ENCODE results near the gene CA5A. TPM values are rescaled to one million over a fixed set of nuclear protein-coding genes. Genes with fewer than 3 reads are reported as not detected.
"Not testable (repeated sequence)": the region's sequence is repeated elsewhere in the genome, so short reads cannot be mapped to it uniquely, and the experiment has no call there.

CA5A gene
- total RNA-seq, 1 experiment from 2014 or later = not detected

DNA sequence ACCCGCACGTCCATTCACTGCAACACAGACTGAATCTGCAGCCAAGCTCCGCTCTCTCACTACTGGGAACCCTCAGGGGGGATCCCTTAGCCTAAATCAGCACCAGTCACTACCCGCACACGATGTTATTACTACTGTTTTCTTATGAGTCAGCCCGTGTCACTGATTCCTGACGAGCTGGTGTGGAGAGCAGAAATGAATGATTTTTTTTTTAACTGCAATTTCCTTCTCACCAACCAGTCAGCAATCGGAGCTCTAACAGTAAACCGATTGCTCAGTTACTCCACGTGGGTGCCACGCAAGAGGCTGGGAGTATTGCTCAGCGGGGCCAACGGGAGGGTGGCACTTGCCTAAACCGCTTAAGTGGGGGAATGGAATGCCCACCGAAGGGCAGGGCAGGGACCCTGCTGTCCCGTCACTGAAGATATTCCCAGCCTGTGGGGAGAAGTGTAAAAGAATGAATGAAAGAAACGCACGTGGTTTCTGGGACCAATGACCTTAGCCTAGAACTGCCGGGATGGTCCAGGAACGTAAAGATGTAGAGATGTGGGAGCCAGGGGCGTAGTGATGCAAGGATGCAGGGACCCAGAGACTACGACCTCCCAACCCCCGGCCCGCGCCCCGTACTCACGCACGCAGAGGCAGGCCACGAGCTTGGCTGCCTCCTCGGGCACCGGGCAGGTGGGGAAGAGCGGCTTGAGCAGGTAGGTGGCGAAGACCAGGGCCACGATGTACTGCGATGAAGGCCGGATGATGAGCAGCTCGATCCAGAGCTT lies 67.9 kb downstream of the CA5A start:
- intact Hi-C loops (cut with micrococcal nuclease); H3K9me3 Mint-ChIP-seq (ENCODE audit: unreplicated experiment); H3K27me3 Mint-ChIP-seq (ENCODE audit: insufficient read depth, unreplicated experiment): not testable (repeated sequence)
- TSS peak; percentile 54 for BruUV-seq (replicated peaks)
- ChIA-PET CTCF (interaction anchor here (0.6 to 9.2 kb wide), 7 partner anchors 19 to 233 kb away, joined by 3 to 205 read pairs (median 3); no protein-coding TSS in a partner anchor), POLR2A (interaction anchor here (0.8 to 11.0 kb wide), 12 partner anchors 13 to 104 kb away, joined by 3 to 220 read pairs (median 7); partner anchors contain the start of genes BANP and KLHDC4)
- Mint-ChIP-seq H3K4me3 (ENCODE audit: unreplicated experiment) (peak overlapping the region; percentile 96), H3K36me3 (ENCODE audit: insufficient read depth, unreplicated experiment) (peaks cover 51% of the 10 kb centered on the region), H3K4me1 (ENCODE audit: insufficient read depth, unreplicated experiment) (peaks cover 20% of the 10 kb centered on the region), H3K27ac (ENCODE audit: low read depth, unreplicated experiment) (peak overlapping the region; percentile 68)
- peak; percentile 73 for DNase-seq (ENCODE audit: unreplicated experiment)

DNA sequence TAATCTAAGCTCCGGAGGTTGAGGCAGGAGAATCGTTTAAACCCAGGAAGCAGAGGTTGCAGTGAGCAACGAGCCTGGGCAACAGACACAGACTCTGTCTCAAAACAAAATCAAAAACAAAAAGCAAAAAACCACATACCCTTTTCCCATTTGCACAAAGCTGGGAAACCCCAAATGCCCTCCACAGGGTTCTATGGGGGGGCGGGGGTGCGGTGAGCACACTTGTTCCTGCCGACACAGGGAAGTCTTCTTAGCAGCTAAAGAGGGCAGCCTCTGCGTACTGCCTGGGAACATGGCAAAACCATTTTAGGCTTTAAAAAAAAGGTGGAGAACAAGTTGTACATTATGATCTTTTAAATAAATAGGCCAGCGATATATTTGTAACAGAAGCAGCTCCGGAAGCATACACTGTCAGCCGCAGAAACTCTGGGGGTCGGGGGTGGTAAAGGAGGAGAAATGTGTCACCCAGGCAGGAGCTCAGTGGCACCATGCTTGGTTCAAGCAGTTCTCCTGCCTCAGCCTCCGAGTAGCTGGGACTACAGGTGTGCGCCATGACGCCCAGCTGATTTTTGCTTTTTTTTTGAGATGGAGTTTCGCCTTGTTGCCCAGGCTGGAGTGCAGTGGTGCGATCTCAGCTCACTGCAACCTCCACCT lies 70.3 kb downstream of the CA5A start:
- Mint-ChIP-seq H3K36me3 (ENCODE audit: insufficient read depth, unreplicated experiment) (peaks cover 65% of the 10 kb centered on the region), H3K4me1 (ENCODE audit: insufficient read depth, unreplicated experiment) (peaks cover 21% of the 10 kb centered on the region), H3K27ac (ENCODE audit: low read depth, unreplicated experiment) (peak overlapping the region; percentile 68), H3K4me3 (ENCODE audit: unreplicated experiment) (peak overlapping the region; percentile 96)
- peak; percentile 35 for DNase-seq (ENCODE audit: unreplicated experiment)
- intact Hi-C loops (cut with micrococcal nuclease) = loop anchor here (1.0 kb wide), 1 partner anchor 87 kb away; no protein-coding TSS in a partner anchor
- BruUV-seq (replicated peaks); H3K27me3 Mint-ChIP-seq (ENCODE audit: insufficient read depth, unreplicated experiment); H3K9me3 Mint-ChIP-seq (ENCODE audit: unreplicated experiment): not testable (repeated sequence)
- ChIA-PET POLR2A (interaction anchor here (0.6 to 11.0 kb wide), 9 partner anchors 10 to 478 kb away, joined by 3 to 220 read pairs (median 32); partner anchors contain the start of gene KLHDC4), CTCF (interaction anchor here (0.6 to 9.2 kb wide), 10 partner anchors 9 to 102 kb away, joined by 3 to 205 read pairs (median 6); no protein-coding TSS in a partner anchor)

DNA sequence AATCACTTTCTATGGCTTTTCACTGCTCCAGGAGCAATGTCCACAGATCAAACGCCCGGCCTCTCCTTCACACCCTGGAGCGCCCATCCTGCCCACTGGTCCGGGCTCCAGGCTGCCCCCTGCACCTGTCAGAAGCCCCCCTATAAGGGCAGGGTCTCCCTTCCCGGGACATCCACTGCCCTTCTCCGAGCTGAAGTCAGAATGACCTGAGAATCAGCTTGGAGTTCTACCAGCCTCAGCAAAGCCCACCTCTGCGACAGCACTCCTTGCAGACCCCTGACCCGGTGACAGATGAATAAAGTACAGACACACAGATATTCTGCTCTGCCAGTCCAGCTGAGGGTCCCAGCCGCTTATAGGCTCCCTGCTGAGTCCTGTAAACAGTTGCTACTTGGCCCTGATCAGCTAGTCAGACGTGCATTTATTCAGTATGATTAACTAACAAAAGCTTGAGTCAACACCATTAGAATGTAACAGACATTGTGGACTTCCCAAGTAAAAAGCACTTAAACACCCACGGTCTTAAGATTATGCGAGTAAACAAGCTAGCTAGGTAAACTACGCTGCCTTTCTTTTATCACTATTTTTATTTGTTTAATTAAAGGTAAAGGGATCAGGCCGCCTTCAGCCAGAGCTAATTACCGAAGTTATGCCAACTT lies 71.9 kb downstream of the CA5A start:
- H3K27me3 Mint-ChIP-seq (ENCODE audit: insufficient read depth, unreplicated experiment) = no peaks in the 10 kb centered on the region
- no TSS peak for BruUV-seq (replicated peaks)
- ChIA-PET CTCF (interaction anchor here (0.6 to 9.2 kb wide), 7 partner anchors 11 to 104 kb away, joined by 3 to 205 read pairs (median 6); no protein-coding TSS in a partner anchor), POLR2A (interaction anchor here (0.6 to 11.0 kb wide), 8 partner anchors 9 to 102 kb away, joined by 4 to 220 read pairs (median 18); no protein-coding TSS in a partner anchor)
- no peaks in the 10 kb centered on the region for H3K9me3 Mint-ChIP-seq (ENCODE audit: unreplicated experiment)
- H3K36me3 Mint-ChIP-seq (ENCODE audit: insufficient read depth, unreplicated experiment) = peaks cover 79% of the 10 kb centered on the region
- intact Hi-C loops (cut with micrococcal nuclease) = no loop called here
- H3K27ac Mint-ChIP-seq (ENCODE audit: low read depth, unreplicated experiment) = peak overlapping the region; percentile 68
- H3K4me3 Mint-ChIP-seq (ENCODE audit: unreplicated experiment) = peak overlapping the region; percentile 96
- DNase-seq (ENCODE audit: unreplicated experiment) = peak; percentile 28
- H3K4me1 Mint-ChIP-seq (ENCODE audit: insufficient read depth, unreplicated experiment) = peaks cover 30% of the 10 kb centered on the region
- TF ChIP-seq, protein P1, sequence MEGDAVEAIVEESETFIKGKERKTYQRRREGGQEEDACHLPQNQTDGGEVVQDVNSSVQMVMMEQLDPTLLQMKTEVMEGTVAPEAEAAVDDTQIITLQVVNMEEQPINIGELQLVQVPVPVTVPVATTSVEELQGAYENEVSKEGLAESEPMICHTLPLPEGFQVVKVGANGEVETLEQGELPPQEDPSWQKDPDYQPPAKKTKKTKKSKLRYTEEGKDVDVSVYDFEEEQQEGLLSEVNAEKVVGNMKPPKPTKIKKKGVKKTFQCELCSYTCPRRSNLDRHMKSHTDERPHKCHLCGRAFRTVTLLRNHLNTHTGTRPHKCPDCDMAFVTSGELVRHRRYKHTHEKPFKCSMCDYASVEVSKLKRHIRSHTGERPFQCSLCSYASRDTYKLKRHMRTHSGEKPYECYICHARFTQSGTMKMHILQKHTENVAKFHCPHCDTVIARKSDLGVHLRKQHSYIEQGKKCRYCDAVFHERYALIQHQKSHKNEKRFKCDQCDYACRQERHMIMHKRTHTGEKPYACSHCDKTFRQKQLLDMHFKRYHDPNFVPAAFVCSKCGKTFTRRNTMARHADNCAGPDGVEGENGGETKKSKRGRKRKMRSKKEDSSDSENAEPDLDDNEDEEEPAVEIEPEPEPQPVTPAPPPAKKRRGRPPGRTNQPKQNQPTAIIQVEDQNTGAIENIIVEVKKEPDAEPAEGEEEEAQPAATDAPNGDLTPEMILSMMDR (IDR thresholded peaks at IDR 0.05; ENCODE audit: unreplicated experiment) = no peak

DNA sequence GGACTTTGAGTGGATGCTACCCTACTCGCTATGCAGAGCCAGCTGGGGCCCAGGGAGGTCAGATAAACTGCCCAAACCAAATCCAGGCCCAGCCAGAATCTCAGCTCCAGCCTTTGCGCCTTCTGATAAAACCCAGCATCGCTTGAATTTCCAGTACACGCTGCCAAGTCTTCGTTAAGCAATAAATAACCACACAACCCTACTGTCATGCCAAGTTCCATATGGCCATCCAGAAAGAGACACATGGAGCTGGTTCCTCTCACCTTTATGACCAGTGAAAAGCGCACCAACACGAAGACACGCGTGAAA lies 73.0 kb downstream of the CA5A start:
- CTCF ChIA-PET = interaction anchor here (1.5 kb wide), 1 partner anchor 13 kb away, joined by 6 read pairs; no protein-coding TSS in a partner anchor
- Mint-ChIP-seq H3K4me3 (ENCODE audit: unreplicated experiment) (peak overlapping the region; percentile 96), H3K4me1 (ENCODE audit: insufficient read depth, unreplicated experiment) (peaks cover 26% of the 10 kb centered on the region), H3K36me3 (ENCODE audit: insufficient read depth, unreplicated experiment) (peaks cover 84% of the 10 kb centered on the region)
- H3K27ac Mint-ChIP-seq (ENCODE audit: low read depth, unreplicated experiment); intact Hi-C loops (cut with micrococcal nuclease); H3K9me3 Mint-ChIP-seq (ENCODE audit: unreplicated experiment); H3K27me3 Mint-ChIP-seq (ENCODE audit: insufficient read depth, unreplicated experiment); BruUV-seq (replicated peaks): not testable (repeated sequence)
- DNase-seq (ENCODE audit: unreplicated experiment) = peak; percentile 40
- POLR2A ChIA-PET = interaction anchor here (0.7 to 11.0 kb wide), 5 partner anchors 8 to 98 kb away, joined by 3 to 220 read pairs (median 9); partner anchors contain the start of gene KLHDC4

DNA sequence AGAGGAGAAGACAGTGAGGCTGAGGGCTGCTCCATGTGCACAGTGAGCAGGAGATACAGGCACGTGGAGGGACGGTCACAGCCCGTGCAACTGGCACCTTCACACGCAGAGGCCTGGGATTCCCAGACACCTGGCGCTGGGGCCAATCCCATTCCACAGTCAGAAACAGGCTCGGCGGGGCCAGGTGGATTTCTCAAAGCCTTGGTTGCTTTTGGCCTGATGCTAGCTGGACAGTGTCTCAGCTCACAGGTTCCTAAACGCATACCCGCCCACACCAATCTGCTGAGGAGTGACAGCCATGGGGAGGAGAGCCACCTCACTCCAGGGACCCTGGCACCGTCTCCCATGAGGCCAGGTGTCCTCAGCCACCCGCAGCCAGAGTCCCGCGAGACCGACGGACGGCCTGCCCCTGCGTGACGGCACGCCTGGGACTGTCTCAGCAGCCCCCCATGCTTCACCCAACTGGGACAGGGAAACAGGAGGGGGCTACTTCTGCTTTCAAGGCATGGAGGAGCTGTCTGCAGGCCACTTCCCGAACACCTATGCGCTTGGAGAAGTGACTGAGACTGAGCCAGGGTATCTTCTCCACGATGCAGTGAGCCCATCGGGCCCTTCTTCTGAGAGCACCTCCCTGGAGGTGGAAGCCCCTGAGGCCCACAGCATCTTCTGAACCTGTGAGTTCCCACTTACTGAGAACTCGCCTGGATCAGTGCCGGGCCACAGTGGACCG lies 73.6 kb downstream of the CA5A start:
- DNase-seq (ENCODE audit: unreplicated experiment) = peak; percentile 28
- intact Hi-C loops (cut with micrococcal nuclease); BruUV-seq (replicated peaks); H3K27ac Mint-ChIP-seq (ENCODE audit: low read depth, unreplicated experiment); H3K9me3 Mint-ChIP-seq (ENCODE audit: unreplicated experiment); H3K27me3 Mint-ChIP-seq (ENCODE audit: insufficient read depth, unreplicated experiment): not testable (repeated sequence)
- POLR2A ChIA-PET = interaction anchor here (0.6 to 14.0 kb wide), 7 partner anchors 4 to 687 kb away, joined by 3 to 220 read pairs (median 9); partner anchors contain the start of genes KLHDC4 and SLC7A5
- peaks cover 26% of the 10 kb centered on the region for H3K4me1 Mint-ChIP-seq (ENCODE audit: insufficient read depth, unreplicated experiment)
- H3K36me3 Mint-ChIP-seq (ENCODE audit: insufficient read depth, unreplicated experiment) = peaks cover 84% of the 10 kb centered on the region
- CTCF ChIA-PET = interaction anchor here (1.0 to 1.5 kb wide), 2 partner anchors 13 kb away, joined by 3 to 6 read pairs; no protein-coding TSS in a partner anchor
- H3K4me3 Mint-ChIP-seq (ENCODE audit: unreplicated experiment) = peak overlapping the region; percentile 96

DNA sequence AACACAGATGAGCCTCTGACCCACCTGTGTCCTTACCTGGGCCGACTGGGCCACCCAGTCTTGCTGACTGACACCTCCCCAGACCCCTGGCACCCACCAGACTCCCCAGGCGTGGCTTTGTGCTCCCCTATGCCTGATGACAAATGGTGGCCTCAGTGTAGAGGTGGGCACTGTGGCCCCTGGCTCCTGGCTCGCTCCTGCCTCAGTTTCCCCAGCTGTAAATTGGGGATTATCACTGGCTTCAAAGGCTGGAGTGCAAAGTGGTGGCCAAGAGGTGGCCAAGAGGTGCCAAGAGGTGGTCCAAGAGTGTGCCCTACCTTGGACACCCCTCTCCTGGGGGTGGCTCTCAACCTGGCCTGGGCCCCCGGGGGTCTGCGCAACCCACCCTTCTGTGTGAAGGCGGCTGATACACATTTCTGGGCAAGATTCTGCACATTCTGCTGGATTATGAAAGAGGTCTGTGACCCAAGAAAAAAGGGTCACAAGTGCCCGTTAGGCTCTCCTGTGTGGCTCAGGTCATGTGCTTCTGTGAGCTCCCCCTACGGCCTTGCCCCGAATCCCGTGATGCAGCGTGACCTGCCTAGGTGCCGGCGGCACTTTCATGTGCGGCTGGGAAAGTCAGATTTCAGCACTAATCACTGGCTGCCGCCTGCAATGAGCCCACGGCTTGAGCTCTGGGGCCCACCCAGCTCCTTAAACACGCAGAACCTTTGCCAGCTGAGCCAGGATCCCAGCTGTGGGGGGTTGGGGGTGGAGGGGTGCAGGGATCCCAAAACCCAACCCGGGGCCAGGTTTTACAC lies 74.8 kb downstream of the CA5A start:
- ChIA-PET POLR2A (interaction anchor here (0.6 to 14.0 kb wide), 6 partner anchors 5 to 688 kb away, joined by 3 to 220 read pairs (median 17); partner anchors contain the start of gene SLC7A5), CTCF (interaction anchor here (0.7 to 1.5 kb wide), 4 partner anchors 12 to 1296 kb away, joined by 3 to 6 read pairs (median 3); no protein-coding TSS in a partner anchor)
- H3K9me3 Mint-ChIP-seq (ENCODE audit: unreplicated experiment); intact Hi-C loops (cut with micrococcal nuclease); BruUV-seq (replicated peaks); H3K27me3 Mint-ChIP-seq (ENCODE audit: insufficient read depth, unreplicated experiment): not testable (repeated sequence)
- Mint-ChIP-seq H3K27ac (ENCODE audit: low read depth, unreplicated experiment) (peak overlapping the region; percentile 75), H3K36me3 (ENCODE audit: insufficient read depth, unreplicated experiment) (peaks cover 84% of the 10 kb centered on the region), H3K4me3 (ENCODE audit: unreplicated experiment) (peak overlapping the region; percentile 67), H3K4me1 (ENCODE audit: insufficient read depth, unreplicated experiment) (peaks cover 38% of the 10 kb centered on the region)
- DNase-seq (ENCODE audit: unreplicated experiment) = peak; percentile 27

Measured in MCF 10A (cell line).